AML-193 (cell line): ENCODE data around the gene IGBP1.
"Not testable (repeated sequence)": the region's sequence is repeated elsewhere in the genome, so short reads cannot be mapped to it uniquely, and the experiment has no call there.

Experiments used
- DNase-seq, 2 experiments: peaks; one replicate each; lab custom pipeline; 2025; lab: John Stamatoyannopoulos, UW

Gene IGBP1

GRCh38 chrX:70166601-70167590 lies 33.6 kb downstream of the IGBP1 start:
- DNase-seq, result peak in 1 of 2 experiments; percentile 2

GRCh38 chrX:70168238-70169188 lies 35.3 kb downstream of the IGBP1 start:
- no peak for DNase-seq

- no peak for DNase-seq
Observed at GRCh38 chrX:70169281-70169680, 36.0 kb downstream of the IGBP1 start.

- no peak for DNase-seq
Observed at GRCh38 chrX:70171624-70172023, 38.4 kb downstream of the IGBP1 start.

- no peak for DNase-seq
Observed at GRCh38 chrX:70172221-70172620, 39.0 kb downstream of the IGBP1 start.

- no peak for DNase-seq
Observed at GRCh38 chrX:70172964-70173363, 39.7 kb downstream of the IGBP1 start.

- no peak for DNase-seq
Observed at GRCh38 chrX:70174754-70175153, 41.5 kb downstream of the IGBP1 start.

- DNase-seq, result no peak
Observed at GRCh38 chrX:70175338-70175737, 42.1 kb downstream of the IGBP1 start.

- DNase-seq, result no peak
Observed at GRCh38 chrX:70176938-70177533, 43.8 kb downstream of the IGBP1 start, which contains the start of gene DGAT2L6. TSS of gene DGAT2L6 (plus strand) at chrX:70177483. CDS start at chrX:70177583, 100 bp downstream.

- DNase-seq, result no peak
Observed at GRCh38 chrX:70183091-70183490, 49.8 kb downstream of the IGBP1 start.

GRCh38 chrX:70190225-70190624 lies 57.0 kb downstream of the IGBP1 start:
- DNase-seq, result no peak

GRCh38 chrX:70196961-70197720 lies 63.9 kb downstream of the IGBP1 start:
- peak; percentile 4 to 41 for DNase-seq

GRCh38 chrX:70201732-70202131 lies 68.5 kb downstream of the IGBP1 start:
- DNase-seq, result no peak

- no peak for DNase-seq
Observed at GRCh38 chrX:70208479-70208878, 75.2 kb downstream of the IGBP1 start.

GRCh38 chrX:70209570-70209969 lies 76.3 kb downstream of the IGBP1 start:
- not testable (repeated sequence) for DNase-seq
